Measurements from ENCODE around the gene SASH1.

Gene SASH1

DNA sequence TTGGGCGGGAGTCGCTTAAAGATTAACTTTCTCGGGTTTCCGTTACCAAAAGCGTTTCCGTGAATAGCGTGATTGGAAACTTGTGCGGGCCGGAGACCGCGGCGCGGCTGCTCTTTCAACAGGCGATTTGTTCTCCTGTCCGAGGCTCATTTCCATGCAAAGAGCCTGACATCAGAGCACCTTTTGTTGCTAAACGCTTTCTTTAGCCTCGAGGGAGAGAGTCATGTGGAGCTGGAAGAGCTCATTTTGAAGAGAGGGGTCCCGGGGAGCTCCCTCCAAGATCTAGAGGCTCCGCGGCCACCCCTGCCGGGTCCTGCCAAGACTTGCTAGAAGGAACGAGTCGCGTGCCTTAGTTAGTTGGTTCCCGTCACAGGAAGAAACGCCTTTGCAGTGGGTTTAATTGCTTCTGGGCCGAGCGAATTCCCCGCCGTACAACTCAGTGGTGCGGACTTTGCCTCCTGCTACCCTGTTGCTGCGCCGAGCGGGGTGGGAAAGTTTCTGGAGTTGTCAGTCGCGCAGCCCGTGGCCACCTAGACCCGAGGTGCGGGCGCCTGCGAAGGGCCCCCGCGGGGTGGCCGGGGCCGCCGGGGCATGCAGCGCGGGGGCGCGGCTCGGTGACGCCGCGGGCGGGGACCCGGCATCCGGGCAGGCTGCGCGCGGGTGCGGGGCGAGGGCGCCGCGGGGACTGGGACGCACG is at the start of gene SASH1:
Gene SASH1 (plus strand): TSS at position 489 of the 697 bp plus-strand sequence. CDS start 230 bp downstream, outside the sequence.
- peak; percentile 92 for DNase-seq (ENCODE audit: low spot score)

DNA sequence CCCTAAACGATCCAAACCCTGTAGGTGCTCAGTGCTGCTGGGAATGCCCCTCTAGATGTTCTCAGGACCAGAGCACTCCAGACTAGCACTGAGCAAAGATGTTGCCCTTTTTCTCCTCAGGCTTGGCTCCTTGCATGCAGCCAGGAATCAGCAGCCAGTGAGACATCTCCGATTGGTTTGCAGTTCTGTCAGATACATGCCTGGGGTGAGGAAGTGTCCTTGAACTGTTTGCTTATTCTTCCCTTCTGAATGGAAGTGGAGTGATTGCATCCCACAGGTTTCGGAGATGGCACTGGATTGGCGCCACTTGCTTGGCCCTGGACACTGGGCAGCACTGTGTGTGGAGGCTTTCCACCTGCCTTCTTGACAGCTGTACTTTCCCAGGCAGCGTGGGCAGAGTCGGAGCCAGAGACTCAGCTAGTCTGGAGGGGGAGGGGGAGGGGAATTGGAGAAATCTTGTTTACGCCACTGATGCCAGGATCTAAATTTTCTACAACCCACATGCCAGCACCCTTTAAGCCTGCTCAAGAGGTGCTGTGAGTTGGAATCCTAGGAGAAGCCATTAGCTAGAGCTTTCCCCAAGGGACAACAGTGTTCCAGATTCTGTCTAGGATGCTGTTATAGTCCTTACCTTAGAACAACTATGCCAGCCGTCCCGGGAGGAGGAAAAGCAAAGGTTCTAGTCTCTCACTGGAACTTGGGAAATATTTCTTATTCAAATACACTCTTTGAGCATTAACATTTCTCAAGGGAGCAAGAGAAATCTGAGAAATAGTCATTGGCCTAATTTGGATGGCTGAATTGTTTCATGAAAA is 49.2 kb upstream of the SASH1 start:
- no peak for DNase-seq (ENCODE audit: low spot score)

DNA sequence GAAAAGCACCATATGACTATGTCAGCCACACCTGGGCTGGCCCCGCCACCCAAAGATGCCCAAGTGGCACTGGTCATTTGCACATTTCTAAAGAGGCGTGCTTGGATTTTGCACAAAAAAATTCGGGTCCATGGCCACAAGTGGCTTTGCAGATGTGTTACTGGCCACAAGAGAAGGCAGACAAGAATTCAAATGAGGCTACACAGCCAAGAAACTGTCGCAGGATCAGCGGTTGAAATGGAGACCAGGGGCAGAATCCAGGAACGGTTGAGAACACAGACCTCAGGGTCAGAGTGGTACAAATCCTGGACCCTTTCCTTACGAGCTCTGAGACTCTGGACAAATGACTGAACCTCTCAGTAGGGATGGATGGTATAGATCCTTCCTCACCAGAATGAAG is 48.6 kb upstream of the SASH1 start:
- DNase-seq (ENCODE audit: low spot score): no peak

DNA sequence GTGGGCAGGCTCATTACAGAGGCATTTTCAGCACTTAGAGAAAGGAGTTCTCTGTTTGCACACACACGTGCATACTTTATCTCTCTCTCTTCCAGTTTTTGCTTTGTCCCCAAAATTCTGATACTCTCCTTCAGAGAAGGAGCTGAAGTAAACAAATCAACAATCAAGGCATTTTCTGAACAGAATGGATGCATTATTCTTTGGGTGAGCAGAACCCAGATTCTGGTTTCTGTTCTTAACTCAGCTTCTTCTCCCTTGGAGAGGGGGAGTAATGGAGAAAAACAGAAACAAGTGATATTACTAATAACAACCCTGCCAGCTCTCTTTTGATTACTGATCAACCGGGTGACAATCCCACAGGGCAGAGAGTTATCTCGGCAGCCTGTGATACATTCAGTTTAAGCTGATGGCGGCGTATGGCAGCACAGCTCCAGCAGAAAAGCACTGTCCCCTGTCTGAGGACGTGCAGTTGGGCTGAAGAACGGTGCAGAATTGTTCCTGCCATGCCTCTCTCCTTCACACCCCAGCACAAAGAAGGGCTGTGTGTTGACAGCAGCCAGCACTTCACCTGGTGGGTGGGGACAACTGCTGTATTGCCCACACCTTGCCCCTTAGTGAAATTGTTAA is 47.3 kb upstream of the SASH1 start:
- DNase-seq (ENCODE audit: low spot score): no peak

DNA sequence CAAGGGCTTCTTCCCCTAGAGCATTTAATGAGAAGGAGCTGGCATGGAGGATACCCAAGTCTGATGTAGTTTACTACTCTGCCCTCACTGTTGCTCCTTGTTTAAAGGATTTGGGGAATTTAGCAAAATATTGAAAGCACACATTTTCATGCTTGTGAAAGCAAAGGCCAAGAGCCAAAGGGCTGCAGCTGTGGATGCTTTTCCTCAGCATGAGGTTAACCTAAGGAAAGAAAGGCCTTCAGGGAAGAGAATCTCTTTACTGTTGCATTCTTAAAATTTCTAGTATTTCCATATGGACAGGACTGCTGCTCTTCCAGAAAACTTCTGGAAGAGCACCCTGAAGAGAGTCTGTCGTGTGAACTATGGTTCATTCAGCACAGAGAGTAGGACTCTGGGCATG is 45.9 kb upstream of the SASH1 start:
- DNase-seq (ENCODE audit: low spot score): no peak

DNA sequence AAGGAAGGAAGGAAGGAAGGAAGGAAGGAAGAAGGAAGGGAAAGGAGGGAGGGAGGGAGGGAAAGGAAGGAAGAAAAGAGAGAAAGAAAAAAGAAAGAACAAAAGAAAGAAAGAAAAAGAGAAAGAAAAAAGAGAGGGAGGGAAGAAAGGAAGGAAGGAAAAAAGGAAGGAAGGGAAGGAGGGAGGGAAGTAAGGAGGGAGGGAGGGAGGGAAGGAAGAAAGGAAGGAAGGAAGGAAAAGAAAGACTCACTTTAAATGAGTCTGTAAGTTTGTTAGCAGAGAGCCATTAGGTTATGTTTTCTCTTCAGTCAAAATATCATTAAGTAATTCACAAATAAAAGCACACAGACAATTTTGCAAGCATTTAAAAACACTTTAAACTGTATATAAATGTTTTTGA is 44.0 kb upstream of the SASH1 start:
- DNase-seq (ENCODE audit: low spot score): no peak

DNA sequence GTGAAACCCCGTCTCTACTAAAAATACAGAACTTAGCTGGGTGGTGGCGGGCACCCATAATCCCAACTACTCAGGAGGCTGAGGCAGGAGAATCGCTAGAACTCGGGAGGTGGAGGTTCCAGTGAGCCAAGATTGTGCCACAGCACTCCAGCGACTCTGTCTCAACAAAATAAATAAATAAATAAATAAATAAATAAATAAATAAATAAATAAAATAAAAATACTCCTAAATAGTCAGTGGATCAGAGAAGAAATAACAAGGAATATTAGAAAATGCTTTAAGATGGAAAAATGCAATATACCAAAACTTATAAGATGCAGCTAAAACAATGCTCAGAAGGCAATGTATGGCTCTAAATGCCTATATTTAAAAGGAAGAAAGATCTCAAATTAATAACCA is 39.0 kb upstream of the SASH1 start:
- no peak for DNase-seq (ENCODE audit: low spot score)

DNA sequence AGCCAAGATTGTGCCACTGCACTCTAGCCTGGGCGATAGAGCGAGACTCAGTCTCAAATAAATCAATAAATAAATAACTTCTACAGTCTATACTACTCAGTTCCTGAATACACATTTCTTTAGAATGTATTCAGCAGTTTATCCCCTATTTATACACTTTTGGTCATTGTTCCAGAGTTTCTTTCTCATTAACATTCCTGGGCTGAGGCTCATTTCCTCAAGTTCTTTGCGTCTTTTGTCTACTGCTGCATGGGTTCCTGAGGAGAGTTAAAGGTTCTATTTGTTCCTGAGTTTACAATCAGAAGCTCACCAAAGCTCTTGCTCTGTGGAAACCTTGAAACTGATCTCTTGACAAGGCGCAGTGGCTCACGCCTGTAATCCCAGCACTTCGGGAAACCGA is 37.7 kb upstream of the SASH1 start:
- no peak for DNase-seq (ENCODE audit: low spot score)

DNA sequence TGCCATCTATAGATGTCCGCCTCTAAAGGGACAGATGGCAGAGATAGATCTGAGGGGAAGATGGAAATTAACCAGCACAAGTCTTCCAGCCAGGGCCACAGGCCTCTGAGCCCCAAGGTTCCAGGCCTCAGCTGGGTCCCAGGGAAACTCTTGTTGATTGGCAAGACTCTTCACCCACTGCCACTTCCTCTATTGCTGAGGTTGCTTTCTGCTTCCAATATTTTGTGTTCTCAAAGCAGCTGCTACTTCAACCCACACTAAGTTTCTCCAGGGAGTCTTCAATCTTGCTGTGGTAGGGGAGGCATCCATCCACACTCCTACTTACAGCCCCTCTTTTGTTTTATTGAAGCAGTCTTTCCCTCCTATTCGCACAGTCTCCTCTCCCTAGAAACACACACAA is 36.4 kb upstream of the SASH1 start:
- no peak for DNase-seq (ENCODE audit: low spot score)

DNA sequence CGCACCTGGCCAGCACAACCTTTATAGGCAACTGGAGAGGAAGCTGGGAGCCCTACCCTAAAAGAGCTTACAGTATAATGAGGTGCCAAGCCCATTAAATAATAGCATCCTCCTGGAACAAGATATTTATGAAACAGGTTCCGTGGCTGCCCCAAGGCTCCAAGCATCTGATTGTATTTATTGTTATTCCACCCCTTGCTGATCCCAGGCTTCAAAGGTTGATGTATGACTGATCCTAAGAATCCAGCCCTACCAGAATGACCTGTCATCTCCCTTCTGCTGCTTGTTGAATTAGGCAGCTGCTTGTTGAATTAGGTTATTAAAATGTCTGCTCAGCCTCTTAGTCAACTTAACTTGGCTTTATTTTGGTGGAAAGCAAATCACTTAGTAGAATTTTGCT is 35.2 kb upstream of the SASH1 start:
- DNase-seq (ENCODE audit: low spot score): no peak

DNA sequence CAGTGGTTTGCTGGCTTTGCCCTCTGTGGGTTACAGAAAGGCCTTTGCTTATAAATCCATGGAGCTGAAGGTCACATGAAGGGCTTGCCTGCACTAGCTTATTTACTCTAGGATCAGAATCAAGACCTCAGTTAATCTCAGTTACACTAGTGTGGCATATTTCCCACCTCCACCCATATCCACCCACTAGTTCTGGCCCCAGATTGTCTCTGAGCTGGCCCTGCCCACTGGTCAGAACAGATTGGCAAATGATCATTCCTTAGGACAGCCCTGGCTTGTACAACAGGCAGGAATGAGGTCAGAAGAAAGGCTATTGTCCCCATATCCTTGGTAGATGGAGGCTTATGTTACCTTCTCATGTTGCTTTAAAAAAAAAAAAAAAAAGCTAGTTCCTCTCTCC is 33.3 kb upstream of the SASH1 start:
- DNase-seq (ENCODE audit: low spot score): no peak

DNA sequence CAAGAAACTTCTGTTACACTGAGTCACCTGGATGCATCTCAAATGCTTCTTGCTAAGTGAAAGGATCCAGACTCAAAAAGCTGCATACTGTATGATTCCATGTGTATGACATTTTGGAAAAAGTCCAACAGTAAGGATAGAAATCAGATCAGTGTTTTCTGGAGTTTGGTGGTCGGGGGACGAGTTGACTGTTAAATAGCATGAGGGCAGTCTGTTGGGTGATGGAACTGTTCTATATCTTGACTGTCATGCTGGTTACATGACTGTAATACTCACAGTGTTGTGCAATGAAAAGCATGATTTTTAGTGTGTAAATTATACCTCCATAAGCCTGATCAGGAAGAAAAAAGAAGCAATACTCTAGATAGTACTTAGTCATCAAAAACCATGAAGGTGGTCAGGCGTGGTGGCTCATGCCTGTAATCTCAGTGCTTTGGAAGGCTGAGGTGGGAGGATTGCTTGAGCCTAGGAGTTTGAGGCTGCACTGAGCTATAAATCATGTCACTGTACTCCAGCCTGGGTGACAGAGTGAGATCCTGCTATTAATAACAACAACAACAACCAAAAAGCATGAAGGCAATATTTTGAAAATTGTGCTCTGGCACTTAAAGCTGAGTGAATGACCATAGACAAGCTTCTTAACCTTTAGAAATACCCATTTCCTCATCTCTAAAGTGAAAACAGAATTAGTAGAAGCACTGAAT is 30.5 kb upstream of the SASH1 start:
- no peak for DNase-seq (ENCODE audit: low spot score)

DNA sequence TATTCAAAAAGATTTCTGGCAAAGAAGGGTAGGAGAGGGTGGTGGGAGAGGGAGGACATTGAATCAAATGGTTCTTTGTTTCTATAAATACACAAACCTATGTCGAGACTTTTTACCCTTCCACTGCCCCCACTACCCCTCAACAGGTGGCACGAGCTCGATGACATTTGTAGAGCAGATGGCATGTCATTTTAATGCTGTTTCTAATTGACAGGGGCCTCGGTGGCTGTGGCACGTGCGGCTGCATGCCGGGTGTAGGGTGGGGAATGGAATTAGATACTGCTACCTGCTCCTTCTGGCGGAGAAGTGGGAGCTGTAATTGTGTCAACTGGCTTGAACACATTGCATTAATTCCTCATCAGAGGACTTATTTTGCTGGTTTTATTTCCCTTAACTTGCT is 29.1 kb upstream of the SASH1 start:
- no peak for DNase-seq (ENCODE audit: low spot score)

DNA sequence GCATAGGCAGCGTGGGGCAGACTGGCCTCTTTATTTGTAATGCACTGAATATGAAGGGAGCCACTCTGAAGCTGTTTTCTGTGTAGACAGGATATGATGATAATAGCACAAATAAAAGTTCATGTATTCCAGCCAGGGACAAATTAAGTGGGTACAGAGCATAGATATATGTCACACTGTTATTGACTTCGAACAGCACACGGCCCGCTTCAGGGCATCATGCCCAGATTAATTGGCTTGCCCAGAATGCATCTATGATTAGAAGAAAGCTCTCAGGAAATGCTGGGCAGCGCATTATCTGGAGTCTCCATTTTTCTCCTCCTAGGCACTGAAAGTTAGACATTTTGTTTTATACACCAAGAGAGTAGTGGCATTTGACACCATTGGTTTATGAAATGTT is 26.3 kb upstream of the SASH1 start:
- DNase-seq (ENCODE audit: low spot score): no peak

DNA sequence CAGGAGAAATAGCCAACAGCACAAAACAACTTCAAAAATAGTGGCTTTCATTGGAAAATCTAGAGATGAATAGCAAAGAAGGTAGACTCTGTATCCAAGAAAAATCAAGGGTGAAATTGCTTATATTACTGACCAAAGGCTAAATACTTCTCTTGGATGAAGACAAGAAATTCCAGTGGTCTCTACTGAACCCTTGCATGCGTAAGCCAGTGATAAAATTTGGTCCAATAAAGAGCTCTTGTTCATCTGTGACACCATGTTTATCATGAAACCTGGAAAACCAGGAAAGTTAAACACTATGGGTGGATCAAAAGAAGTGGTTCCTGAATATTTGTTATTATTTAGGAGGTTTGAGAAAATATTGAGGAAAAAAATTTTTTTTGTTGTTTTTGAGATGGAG is 25.6 kb upstream of the SASH1 start:
- DNase-seq (ENCODE audit: low spot score): no peak

DNA sequence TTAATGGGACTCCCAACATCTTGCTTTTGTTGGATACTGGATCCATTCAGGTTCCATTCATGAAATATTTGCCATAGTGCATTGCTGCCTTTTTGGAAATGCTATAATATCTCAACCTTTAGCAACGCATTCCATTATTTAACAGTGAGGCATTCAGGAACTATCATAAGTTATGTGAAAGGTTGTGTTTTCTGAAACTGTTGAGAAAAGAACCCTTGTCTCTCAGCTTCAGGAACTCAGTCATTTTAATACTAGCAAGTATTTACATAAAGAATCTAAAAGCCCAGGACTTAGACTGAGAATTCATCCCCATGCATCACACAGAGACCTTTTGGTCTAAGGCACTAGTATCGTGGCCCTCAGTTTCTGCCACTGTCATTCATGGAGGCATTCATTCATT is 24.9 kb upstream of the SASH1 start:
- no peak for DNase-seq (ENCODE audit: low spot score)

DNA sequence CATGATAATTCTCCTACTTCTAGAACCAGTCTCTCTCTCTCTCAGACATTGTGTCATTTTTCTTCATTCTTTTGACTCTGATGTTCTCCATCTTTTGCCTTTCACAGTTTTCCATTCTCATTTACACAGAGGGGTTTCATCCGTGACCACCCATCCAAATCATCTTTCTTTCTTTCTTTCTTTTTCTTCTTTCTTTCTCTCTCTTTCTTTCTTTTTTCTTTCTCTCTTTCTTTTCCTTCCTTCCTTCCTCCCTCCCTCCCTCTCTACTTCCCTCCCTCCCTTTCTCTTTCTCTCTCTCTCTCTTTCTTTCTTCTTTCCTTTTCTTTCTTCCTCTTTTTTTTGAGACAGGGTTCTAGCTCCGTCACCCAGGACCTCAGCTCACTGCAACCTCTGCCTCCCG is 19.9 kb upstream of the SASH1 start:
- DNase-seq (ENCODE audit: low spot score): no peak

DNA sequence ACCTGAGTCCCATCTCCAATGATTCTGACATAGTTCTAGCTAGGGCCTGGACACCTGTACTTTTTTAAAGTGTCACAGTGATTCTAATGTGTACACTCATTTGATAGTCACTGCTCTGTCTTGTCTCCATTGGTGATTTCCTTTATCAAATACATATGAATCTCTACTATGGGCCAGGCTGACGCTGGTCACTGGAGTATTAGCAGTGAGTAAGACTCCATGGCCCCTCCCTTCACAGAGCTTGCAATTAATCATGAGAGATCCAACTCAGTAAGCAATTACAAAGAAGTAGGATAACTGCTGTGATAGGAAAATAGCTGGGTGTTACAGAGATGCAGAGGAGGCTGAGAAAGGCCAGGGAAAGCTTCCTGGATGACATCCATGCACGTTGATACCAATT is 19.3 kb upstream of the SASH1 start:
- no peak for DNase-seq (ENCODE audit: low spot score)

DNA sequence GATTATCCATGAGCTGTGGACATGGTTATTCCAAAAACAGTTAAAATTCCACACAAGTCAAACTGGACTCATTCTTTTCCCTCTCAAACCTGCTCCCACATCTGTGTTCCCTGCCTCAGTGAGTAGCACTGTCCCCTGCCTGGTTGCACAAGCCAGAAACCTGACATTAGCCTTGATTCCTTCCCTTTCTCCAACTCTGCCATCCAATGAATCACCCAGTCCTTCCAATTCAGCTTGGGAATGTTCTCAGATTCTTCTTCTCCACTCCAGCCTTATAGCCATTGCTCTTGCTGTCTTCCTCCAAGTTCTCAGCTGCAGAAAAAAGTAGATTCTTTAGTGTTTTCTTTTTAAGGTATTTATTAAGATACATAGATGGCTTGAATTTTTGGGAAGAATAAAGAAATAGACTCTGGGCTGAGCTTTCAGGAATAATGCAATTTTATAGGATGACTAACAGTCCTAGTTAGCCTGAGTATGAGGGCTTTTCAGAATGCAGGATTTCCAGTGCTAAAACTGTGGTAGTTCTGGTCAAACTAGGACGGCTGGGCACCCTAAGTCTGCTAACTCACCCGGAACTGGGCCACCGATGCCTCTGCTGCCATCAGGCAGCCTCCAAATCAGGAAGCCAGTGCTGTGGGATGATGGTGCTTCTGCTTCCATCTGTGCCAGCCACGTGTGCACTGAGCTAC is 18.2 kb upstream of the SASH1 start:
- DNase-seq (ENCODE audit: low spot score): no peak

DNA sequence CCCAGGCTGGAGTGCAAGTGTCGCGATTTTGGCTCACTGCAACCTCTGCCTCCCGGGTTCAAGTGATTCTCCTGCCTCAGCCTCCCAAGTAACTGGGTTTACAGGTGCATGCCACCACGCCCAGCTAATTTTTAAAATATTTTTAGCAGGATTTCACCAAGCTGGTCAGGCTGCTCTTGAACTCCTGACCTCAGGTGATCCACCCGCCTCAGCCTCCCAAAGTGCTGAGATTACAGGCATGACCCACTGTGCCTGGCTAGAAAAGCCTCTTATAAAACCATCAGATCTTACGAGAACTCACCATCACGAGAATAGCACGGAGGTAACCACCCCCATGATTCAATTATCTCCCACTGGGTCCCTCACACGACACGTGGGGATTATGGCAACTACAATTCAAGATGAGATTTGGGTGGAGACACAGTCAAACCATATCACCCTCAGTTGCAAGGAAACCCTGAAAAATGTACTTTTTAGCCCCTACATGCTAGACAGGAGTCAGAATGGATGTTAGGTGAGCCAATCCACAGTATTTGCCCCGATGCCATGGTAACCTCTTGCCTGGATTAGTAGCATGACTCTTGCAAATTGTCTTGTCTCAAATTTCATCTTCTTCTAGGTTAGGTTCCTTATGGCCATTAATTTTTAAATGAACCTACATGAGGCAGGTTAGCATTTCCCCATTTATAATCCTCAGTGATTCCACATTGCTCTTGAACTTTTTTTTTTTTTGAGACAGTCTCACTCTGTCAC is 17.1 kb upstream of the SASH1 start:
- DNase-seq (ENCODE audit: low spot score): no peak

DNA sequence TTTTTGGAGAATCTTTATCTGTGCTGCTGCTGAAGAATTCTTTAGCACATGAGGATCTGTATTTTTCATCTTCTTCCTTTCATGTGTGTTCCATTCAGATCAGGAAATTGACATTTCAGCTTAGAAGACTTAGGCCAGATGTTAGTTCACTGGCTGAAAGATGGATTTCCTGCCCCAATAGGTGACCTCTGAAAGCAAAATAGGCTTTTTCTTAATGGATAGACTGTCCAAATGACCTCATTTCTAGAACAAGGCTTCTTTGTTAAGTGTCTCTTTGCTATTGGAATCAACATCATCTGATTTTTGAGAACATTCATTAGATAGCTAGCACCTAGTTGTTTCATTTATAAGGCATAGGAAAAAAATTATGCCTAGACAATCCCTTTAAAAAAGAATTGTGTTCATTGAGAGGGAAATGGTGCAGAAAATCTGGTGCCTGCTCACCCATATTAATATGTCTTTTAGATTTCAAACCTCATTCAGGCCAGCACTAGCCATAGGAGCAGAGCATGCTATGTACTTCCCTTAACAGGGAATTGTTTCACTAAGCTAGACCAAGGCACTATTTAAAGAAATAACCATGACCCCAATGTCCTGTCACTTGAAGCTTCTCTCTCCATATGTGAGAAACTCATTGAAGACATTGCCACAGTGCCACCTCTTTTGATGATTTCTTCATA is 13.6 kb upstream of the SASH1 start:
- DNase-seq (ENCODE audit: low spot score): no peak
